HG02840 (cell line): ENCODE results near the gene EXO1.
"Not testable (repeated sequence)": the region's sequence is repeated elsewhere in the genome, so short reads cannot be mapped to it uniquely, and the experiment has no call there.

Source experiments
- ATAC-seq: cut with Tn5 transposase; IDR thresholded peaks from one replicate; pipeline ENCODE4 v1.9.1; 2021; ENCODE audit warnings: mild to moderate bottlenecking, moderate library complexity, moderate number of reproducible peaks; ENCODE audit not compliant: unreplicated experiment, low FRiP score

Gene EXO1

GRCh38 chr1:241847796-241848685 is at the start of gene EXO1:
EXO1 (plus strand) TSS chr1:241848204; CDS start chr1:241850426, 2,222 bp downstream.
- peak; percentile 98 for ATAC-seq

GRCh38 chr1:241799416-241799815 is 48.6 kb upstream of the EXO1 start:
- no peak for ATAC-seq

GRCh38 chr1:241800640-241801039 is 47.4 kb upstream of the EXO1 start:
- no peak for ATAC-seq

GRCh38 chr1:241802863-241803262 is 45.1 kb upstream of the EXO1 start:
- no peak for ATAC-seq

- ATAC-seq = not testable (repeated sequence)
Measured at GRCh38 chr1:241804706-241805105, 43.3 kb upstream of the EXO1 start.

GRCh38 chr1:241808265-241808664 is 39.7 kb upstream of the EXO1 start:
- no peak for ATAC-seq

- ATAC-seq = peak; percentile 71
Measured at GRCh38 chr1:241810769-241811405, 37.1 kb upstream of the EXO1 start.

- no peak for ATAC-seq
Measured at GRCh38 chr1:241813768-241814320, 34.2 kb upstream of the EXO1 start.

GRCh38 chr1:241816008-241816407 is 32.0 kb upstream of the EXO1 start:
- no peak for ATAC-seq

GRCh38 chr1:241817331-241817792 is 30.6 kb upstream of the EXO1 start:
- no peak for ATAC-seq

- no peak for ATAC-seq
Measured at GRCh38 chr1:241817956-241818612, 29.9 kb upstream of the EXO1 start.

GRCh38 chr1:241819340-241819866 is 28.6 kb upstream of the EXO1 start:
- ATAC-seq = no peak

- no peak for ATAC-seq
Measured at GRCh38 chr1:241821363-241821762, 26.6 kb upstream of the EXO1 start.

GRCh38 chr1:241822846-241823245 is 25.2 kb upstream of the EXO1 start:
- ATAC-seq = no peak

- ATAC-seq = no peak
Measured at GRCh38 chr1:241823925-241824324, 24.1 kb upstream of the EXO1 start.

GRCh38 chr1:241825581-241825980 is 22.4 kb upstream of the EXO1 start:
- no peak for ATAC-seq

- not testable (repeated sequence) for ATAC-seq
Measured at GRCh38 chr1:241826613-241827012, 21.4 kb upstream of the EXO1 start.

- no peak for ATAC-seq
Measured at GRCh38 chr1:241827264-241827663, 20.7 kb upstream of the EXO1 start.

- no peak for ATAC-seq
Measured at GRCh38 chr1:241828463-241829021, 19.5 kb upstream of the EXO1 start.

GRCh38 chr1:241829468-241829867 is 18.5 kb upstream of the EXO1 start:
- ATAC-seq = no peak
